HG03575 (cell line): ENCODE data around the gene C1QTNF5.

Experiments used
- ATAC-seq: cut with Tn5 transposase; IDR thresholded peaks from one replicate; pipeline ENCODE4 v1.9.1; 2021; ENCODE audit not compliant: unreplicated experiment, insufficient number of reproducible peaks, low FRiP score; ENCODE audit errors: extremely low read depth

Gene C1QTNF5

GRCh38 chr11:119306373-119306890 lies 34.3 kb downstream of the C1QTNF5 start:
- ATAC-seq = no peak

DNA sequence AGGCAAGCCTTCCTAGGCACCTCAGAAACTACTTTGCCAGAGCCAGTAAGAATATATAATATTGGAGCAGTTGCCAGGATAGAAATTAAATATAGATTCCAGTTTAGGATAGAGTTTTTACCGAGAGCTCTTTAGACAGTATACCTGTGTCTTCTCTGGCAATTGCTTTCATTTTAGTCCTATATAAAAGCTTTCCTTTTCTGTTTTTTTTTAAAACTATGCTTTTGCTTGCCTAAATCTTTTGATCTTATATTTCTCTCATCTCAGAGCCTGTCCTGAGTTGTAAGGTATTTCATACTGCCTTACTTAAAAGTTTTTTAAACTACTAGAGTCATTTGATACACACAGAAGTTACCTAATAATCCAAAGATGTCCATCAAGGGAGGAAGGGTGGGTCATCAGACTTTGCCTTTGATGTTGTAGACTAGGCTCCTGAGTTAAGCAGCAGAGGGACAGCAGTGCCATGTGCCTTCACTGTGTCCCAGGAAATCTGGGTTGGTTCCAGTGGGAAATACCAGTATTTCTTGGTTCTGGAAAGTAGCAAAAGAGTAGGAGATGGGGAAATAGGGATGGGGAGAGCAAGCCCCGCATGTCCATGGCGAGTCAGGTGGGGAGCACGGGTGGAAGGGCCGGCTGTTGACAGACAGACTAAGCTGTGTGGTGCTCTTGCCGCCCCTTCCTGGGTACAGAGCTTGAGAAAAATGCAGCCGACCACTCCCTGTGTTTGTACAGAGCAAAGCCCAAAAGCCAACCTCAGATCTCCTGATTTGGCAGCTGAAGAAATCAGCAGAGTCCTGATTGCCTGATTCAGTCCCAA lies 34.9 kb downstream of the C1QTNF5 start:
- ATAC-seq = no peak

- no peak for ATAC-seq
Observed at GRCh38 chr11:119303227-119303718, 37.4 kb downstream of the C1QTNF5 start.

DNA sequence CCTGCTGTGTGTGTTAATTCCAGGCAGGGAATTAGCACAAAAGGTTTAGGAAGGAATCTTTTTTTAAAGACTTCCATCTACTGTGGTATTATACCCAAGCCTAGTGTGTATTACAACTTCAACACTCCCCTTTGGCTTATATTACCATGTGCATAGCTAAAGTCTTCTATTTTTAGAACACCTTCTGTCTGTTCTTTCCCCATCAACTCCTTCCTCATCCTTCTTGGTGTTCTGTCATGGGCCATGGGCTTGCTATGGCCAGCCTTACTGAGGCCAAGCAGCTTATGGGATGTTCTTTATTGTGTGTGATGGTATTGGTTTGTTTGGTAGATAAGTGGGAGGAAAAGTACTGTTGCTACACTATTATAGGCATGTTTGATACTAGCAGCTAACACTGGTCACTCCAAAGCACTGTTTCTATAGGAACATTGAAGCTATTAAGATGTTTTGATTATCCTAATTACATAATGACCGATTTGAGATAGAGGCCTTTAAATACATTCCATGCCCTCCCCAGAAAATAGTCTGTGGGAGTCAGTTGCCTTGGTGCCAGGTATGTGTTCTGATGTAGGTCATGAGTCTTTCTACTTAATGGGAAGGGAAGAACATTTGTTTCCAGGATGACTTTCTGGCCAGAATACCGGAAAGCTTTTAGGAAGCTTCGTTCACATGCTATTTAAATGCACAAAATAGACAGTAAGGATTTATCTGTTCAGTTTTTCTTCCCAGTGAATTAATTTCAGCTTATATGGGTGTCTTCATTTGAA lies 40.3 kb downstream of the C1QTNF5 start:
- ATAC-seq = no peak

DNA sequence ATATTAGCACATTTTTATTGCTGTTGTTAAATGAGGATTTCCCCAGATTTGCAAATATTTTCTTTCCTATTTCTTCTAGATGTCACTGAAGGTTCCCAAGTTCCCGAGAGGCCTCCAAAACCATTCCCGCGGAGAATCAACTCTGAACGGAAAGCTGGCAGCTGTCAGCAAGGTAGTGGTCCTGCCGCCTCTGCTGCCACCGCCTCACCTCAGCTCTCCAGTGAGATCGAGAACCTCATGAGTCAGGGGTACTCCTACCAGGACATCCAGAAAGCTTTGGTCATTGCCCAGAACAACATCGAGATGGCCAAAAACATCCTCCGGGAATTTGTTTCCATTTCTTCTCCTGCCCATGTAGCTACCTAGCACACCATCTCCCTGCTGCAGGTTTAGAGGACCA lies 41.3 kb downstream of the C1QTNF5 start:
- ATAC-seq = no peak

DNA sequence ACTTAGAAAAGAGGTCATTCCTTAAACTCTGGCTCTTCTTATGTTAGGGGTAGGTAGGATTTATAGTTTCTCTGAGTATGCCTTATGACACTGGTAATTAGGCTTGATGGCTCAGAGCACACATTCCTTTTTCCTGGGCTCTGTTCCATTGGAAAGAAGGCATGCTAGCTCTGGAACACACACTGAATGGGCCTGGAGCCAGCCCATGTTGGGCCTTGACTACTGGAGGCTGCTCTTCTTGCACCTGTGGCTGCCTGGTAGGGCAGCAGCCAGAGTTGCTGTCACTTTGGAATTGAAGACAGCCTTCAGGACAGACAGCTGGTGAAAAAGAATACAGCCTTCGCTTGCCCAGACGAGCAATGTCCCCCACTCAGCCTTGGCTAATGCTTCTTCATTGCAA lies 42.0 kb downstream of the C1QTNF5 start:
- ATAC-seq = no peak

DNA sequence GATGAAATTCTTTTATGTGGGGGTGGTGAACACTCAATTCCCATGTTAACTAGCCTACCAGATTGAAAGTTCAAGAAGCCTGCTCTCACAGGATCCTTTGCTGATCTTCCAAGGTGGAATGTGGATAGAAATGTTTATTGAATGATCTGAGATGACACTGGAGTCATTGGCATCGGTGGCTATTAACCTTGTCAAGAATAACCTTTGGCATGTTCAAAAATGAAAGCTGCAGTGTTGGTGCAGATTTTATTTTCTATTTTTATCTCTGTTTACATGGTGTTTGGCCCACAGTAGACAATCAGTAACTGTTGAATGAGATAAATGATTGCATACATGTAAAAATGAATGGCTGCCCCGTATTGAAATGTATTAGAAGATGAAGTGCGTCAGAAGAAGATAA lies 42.7 kb downstream of the C1QTNF5 start:
- no peak for ATAC-seq

- no peak for ATAC-seq
Observed at GRCh38 chr11:119295178-119295577, 45.5 kb downstream of the C1QTNF5 start.

GRCh38 chr11:119293461-119293860 lies 47.2 kb downstream of the C1QTNF5 start:
- no peak for ATAC-seq

- no peak for ATAC-seq
Observed at GRCh38 chr11:119290894-119291497, 49.7 kb downstream of the C1QTNF5 start.
